Lower leg skin (tissue), 3 donors: Measurements from ENCODE around the gene CACNB2.

ENCODE experiments used
- CTCF ChIP-seq, 3 donors: fragments of 450-650 bp; IDR thresholded peaks; one replicate each; pipeline ENCODE4 v1.5.1; 2016; ENCODE audit warnings: antibody characterized with exemption in 3 of 3, mild to moderate bottlenecking in 3 of 3, moderate library complexity in 2 of 3
- POLR2A ChIP-seq, 2 donors: fragments of 450-650 bp; IDR thresholded peaks; one replicate each; pipeline ENCODE4 v1.6.1; 2016 to 2017; ENCODE audit warnings: antibody characterized with exemption in 2 of 2, mild to moderate bottlenecking in 1 of 2, moderate library complexity in 1 of 2

GRCh38 chr10:18505456-18506118 lies 365.4 kb downstream of the CACNB2 start:
- TF ChIP-seq POLR2A (IDR thresholded peaks at IDR 0.05) (no peak), CTCF (IDR thresholded peaks at IDR 0.05) (no peak)
